GM18498 (cell line): ENCODE results near the gene NDUFS2.
"Not testable (repeated sequence)": the region's sequence is repeated elsewhere in the genome, so short reads cannot be mapped to it uniquely, and the experiment has no call there.

ENCODE experiments used
- ATAC-seq: cut with Tn5 transposase; IDR thresholded peaks from one replicate; pipeline ENCODE4 v1.9.1; 2021; ENCODE audit warnings: mild to moderate bottlenecking, moderate library complexity; ENCODE audit not compliant: unreplicated experiment

Gene NDUFS2

GRCh38 chr1:161242313-161242712 lies 40.1 kb downstream of the NDUFS2 start:
- ATAC-seq = no peak

GRCh38 chr1:161244888-161245287 lies 42.7 kb downstream of the NDUFS2 start:
- no peak for ATAC-seq

GRCh38 chr1:161250100-161250499 lies 47.9 kb downstream of the NDUFS2 start:
- ATAC-seq = not testable (repeated sequence)

GRCh38 chr1:161250829-161251228 lies 48.7 kb downstream of the NDUFS2 start:
- no peak for ATAC-seq

GRCh38 chr1:161251579-161251978 lies 49.4 kb downstream of the NDUFS2 start:
- ATAC-seq = no peak

- ATAC-seq = not testable (repeated sequence)
Measured at GRCh38 chr1:161255302-161255701, 53.1 kb downstream of the NDUFS2 start.

- ATAC-seq = not testable (repeated sequence)
Measured at GRCh38 chr1:161255955-161256520, 53.9 kb downstream of the NDUFS2 start.

- not testable (repeated sequence) for ATAC-seq
Measured at GRCh38 chr1:161257109-161257508, 54.9 kb downstream of the NDUFS2 start.

- ATAC-seq = peak; percentile 66
Measured at GRCh38 chr1:161258439-161259344, 56.5 kb downstream of the NDUFS2 start, which contains the start of gene PCP4L1. Gene PCP4L1, plus strand, starts transcription at chr1:161258745. Its CDS starts 230 bp downstream, at chr1:161258975.

GRCh38 chr1:161259345-161259702 lies 57.2 kb downstream of the NDUFS2 start:
- ATAC-seq = no peak

GRCh38 chr1:161259765-161260164 lies 57.6 kb downstream of the NDUFS2 start:
- no peak for ATAC-seq

- no peak for ATAC-seq
Measured at GRCh38 chr1:161260376-161261260, 58.5 kb downstream of the NDUFS2 start.

GRCh38 chr1:161261261-161262235 lies 59.4 kb downstream of the NDUFS2 start:
- ATAC-seq = no peak
